HFFc6 (cell line): ENCODE measurements around the gene PLPP3. TPM values are rescaled to one million over a fixed set of nuclear protein-coding genes. Genes with fewer than 3 reads are reported as not detected.

Experiments
- DNase-seq: peaks from one replicate; pipeline ENCODE4 v3.0.0-alpha.2; 2018
- H3K27ac Mint-ChIP-seq: 2 replicates; pipeline ENCODE4 v1.8.0; 2020; ENCODE audit warnings: mild to moderate bottlenecking, mixed read lengths
- H3K27me3 Mint-ChIP-seq: 2 replicates; pipeline ENCODE4 v1.8.0; 2021; ENCODE audit warnings: mild to moderate bottlenecking, moderate library complexity, mixed read lengths; ENCODE audit not compliant: insufficient read depth
- H3K36me3 Mint-ChIP-seq: 2 replicates; pipeline ENCODE4 v1.8.0; 2021; ENCODE audit warnings: low read depth, mixed read lengths
- H3K4me1 Mint-ChIP-seq: 2 replicates; pipeline ENCODE4 v1.8.0; 2020; ENCODE audit warnings: low read depth, mixed read lengths
- H3K4me3 Mint-ChIP-seq: 2 replicates; pipeline ENCODE4 v1.8.0; 2020; ENCODE audit warnings: mild to moderate bottlenecking, moderate library complexity, mixed read lengths
- H3K9me3 Mint-ChIP-seq: 2 replicates; pipeline ENCODE4 v1.8.0; 2020; ENCODE audit warnings: mild to moderate bottlenecking, mixed read lengths
- CTCF ChIP-seq: fragments of 200-600 bp; sonication (generic); IDR thresholded peaks from 2 replicates; pipeline ENCODE4 v1.5.0; 2021; ENCODE audit warnings: antibody characterized with exemption, mild to moderate bottlenecking
- total RNA-seq, 6 experiments: library from RNA; stranded (reverse); fragmentation: NEBNext Ultra II Directional; extraction: Animal tissue kit (Norgen Biotek cat#: 25700); gene quantifications; 2 replicates in 1 of 6; 3 replicates in 5 of 6; pipeline ENCODE4 v1.2.3, GENCODE V29; 2021

Gene PLPP3
- total RNA-seq, 6 experiments from 2014 or later = 15.1 to 29.9 (median 24.8) TPM

GRCh38 chr1:56561227-56562019 is 17.9 kb downstream of the PLPP3 start:
- H3K9me3 Mint-ChIP-seq = no peaks in the 10 kb centered on the region

GRCh38 chr1:56557746-56558145 is 21.6 kb downstream of the PLPP3 start:
- no peak overlapping the region for H3K27ac Mint-ChIP-seq

More at GRCh38 chr1:56561227-56562019, 17.9 kb downstream of the PLPP3 start:
- TF ChIP-seq CTCF = no peak
- Mint-ChIP-seq H3K4me1 (peaks cover 16% of the 10 kb centered on the region), H3K36me3 (no peaks in the 10 kb centered on the region), H3K27me3 (no peaks in the 10 kb centered on the region), H3K27ac (no peak overlapping the region), H3K4me3 (no peak overlapping the region)
- no peak for DNase-seq

GRCh38 chr1:56555448-56555847 is 23.9 kb downstream of the PLPP3 start:
- Mint-ChIP-seq H3K36me3 (no peaks in the 10 kb centered on the region), H3K27ac (no peak overlapping the region), H3K4me1 (peaks cover 6% of the 10 kb centered on the region; the same call in 1 of the 2 replicates), H3K9me3 (no peaks in the 10 kb centered on the region), H3K27me3 (no peaks in the 10 kb centered on the region), H3K4me3 (no peak overlapping the region)
- DNase-seq = no peak
- TF ChIP-seq CTCF = no peak

More at GRCh38 chr1:56557746-56558145, 21.6 kb downstream of the PLPP3 start:
- Mint-ChIP-seq H3K27me3 (no peaks in the 10 kb centered on the region), H3K9me3 (no peaks in the 10 kb centered on the region), H3K4me3 (no peak overlapping the region), H3K4me1 (peaks cover 6% of the 10 kb centered on the region; the same call in 1 of the 2 replicates), H3K36me3 (no peaks in the 10 kb centered on the region)
- DNase-seq = no peak
- TF ChIP-seq CTCF = no peak

GRCh38 chr1:56553046-56553445 is 26.3 kb downstream of the PLPP3 start:
- no peak for TF ChIP-seq CTCF
- Mint-ChIP-seq H3K27ac (no peak overlapping the region), H3K9me3 (no peaks in the 10 kb centered on the region), H3K27me3 (0 out of 2 replicates have a peak, but pooled peaks cover 3% of the 10 kb centered on the region), H3K4me1 (peaks cover 6% of the 10 kb centered on the region; the same call in 1 of the 2 replicates), H3K4me3 (no peak overlapping the region), H3K36me3 (no peaks in the 10 kb centered on the region)
- DNase-seq = no peak

GRCh38 chr1:56552349-56552748 is 27.0 kb downstream of the PLPP3 start:
- peaks cover 6% of the 10 kb centered on the region; the same call in 1 of the 2 replicates for H3K4me1 Mint-ChIP-seq
- no peaks in the 10 kb centered on the region for H3K36me3 Mint-ChIP-seq
- TF ChIP-seq CTCF = no peak
- H3K4me3 Mint-ChIP-seq = no peak overlapping the region
- no peaks in the 10 kb centered on the region for H3K9me3 Mint-ChIP-seq
- DNase-seq = no peak
- no peak overlapping the region for H3K27ac Mint-ChIP-seq
- 0 out of 2 replicates have a peak, but pooled peaks cover 3% of the 10 kb centered on the region for H3K27me3 Mint-ChIP-seq
